GM12865 (cell line): ENCODE measurements around the gene DNAH14.
"Not testable (repeated sequence)": the region's sequence is repeated elsewhere in the genome, so short reads cannot be mapped to it uniquely, and the experiment has no call there.

ENCODE experiments used
- DNase-seq: peaks from one replicate; pipeline ENCODE4 v3.0.0; 2010; ENCODE audit warnings: low read depth
- H3K4me3 ChIP-seq: 2 replicates; pipeline ENCODE4 v1.5.1; 2011; ENCODE audit warnings: mild to moderate bottlenecking, low read depth, low read length, control low read depth
- TF ChIP-seq, protein P1 (sequence below): IDR thresholded peaks from 2 replicates; pipeline ENCODE4 v1.5.1; 2011; ENCODE audit warnings: low read length, control low read depth, low read depth, inconsistent platforms; ENCODE audit not compliant: insufficient read depth; ENCODE audit errors: missing control alignments

The DNAH14 gene

DNA sequence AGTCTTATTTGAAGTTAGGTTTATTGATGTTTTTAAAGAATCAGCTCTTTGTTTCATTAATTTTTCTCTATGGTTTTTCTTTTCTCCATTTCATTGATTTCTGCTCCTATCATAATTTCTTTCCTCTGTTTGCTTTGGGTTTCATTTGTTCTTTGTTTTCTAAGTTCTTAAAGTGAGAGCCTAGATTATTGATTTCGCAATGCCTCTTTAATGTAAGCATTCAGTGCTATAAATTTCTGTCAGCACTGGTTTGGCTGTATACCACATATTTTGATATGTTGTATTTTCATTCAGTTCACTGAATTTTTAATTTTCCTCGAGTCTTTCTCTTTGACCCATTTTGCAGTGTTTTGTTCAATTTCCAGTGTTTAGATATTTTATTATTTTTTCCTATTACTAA lies 68.7 kb downstream of the DNAH14 start:
- TF ChIP-seq, protein P1, sequence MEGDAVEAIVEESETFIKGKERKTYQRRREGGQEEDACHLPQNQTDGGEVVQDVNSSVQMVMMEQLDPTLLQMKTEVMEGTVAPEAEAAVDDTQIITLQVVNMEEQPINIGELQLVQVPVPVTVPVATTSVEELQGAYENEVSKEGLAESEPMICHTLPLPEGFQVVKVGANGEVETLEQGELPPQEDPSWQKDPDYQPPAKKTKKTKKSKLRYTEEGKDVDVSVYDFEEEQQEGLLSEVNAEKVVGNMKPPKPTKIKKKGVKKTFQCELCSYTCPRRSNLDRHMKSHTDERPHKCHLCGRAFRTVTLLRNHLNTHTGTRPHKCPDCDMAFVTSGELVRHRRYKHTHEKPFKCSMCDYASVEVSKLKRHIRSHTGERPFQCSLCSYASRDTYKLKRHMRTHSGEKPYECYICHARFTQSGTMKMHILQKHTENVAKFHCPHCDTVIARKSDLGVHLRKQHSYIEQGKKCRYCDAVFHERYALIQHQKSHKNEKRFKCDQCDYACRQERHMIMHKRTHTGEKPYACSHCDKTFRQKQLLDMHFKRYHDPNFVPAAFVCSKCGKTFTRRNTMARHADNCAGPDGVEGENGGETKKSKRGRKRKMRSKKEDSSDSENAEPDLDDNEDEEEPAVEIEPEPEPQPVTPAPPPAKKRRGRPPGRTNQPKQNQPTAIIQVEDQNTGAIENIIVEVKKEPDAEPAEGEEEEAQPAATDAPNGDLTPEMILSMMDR: no peak
- no peak overlapping the region for H3K4me3 ChIP-seq
- no peak for DNase-seq

- no peak overlapping the region for H3K4me3 ChIP-seq
- no peak for DNase-seq
- TF ChIP-seq, protein P1: peak; percentile 2
Measured at GRCh38 chr1:225004396-225004795, 74.9 kb downstream of the DNAH14 start.

- DNase-seq, H3K4me3 ChIP-seq: not testable (repeated sequence)
Measured at GRCh38 chr1:225006352-225006751, 76.9 kb downstream of the DNAH14 start.

GRCh38 chr1:225008050-225008449 lies 78.6 kb downstream of the DNAH14 start:
- H3K4me3 ChIP-seq, DNase-seq: not testable (repeated sequence)

DNA sequence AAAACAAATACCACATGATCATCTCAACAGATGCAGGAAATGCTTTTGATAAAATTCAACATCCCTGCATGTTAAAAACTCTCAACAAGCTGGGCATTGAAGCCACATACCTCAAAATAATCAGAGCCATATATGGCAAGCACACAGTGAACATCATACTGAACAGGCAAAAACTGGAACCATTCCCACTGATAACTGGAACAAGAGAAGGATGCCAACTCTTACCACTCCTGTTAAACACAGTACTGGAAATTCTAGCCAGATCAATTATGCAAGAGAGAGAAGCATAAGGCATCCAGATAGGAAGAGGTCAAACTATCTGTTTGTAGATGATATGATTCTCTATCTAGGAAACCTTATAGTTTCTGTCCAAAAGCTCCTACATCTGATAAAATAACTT lies 91.6 kb downstream of the DNAH14 start:
- no peak overlapping the region for H3K4me3 ChIP-seq
- TF ChIP-seq, protein P1: no peak
- no peak for DNase-seq

GRCh38 chr1:225026701-225027100 lies 97.2 kb downstream of the DNAH14 start:
- TF ChIP-seq, protein P1: no peak
- H3K4me3 ChIP-seq: no peak overlapping the region

DNA sequence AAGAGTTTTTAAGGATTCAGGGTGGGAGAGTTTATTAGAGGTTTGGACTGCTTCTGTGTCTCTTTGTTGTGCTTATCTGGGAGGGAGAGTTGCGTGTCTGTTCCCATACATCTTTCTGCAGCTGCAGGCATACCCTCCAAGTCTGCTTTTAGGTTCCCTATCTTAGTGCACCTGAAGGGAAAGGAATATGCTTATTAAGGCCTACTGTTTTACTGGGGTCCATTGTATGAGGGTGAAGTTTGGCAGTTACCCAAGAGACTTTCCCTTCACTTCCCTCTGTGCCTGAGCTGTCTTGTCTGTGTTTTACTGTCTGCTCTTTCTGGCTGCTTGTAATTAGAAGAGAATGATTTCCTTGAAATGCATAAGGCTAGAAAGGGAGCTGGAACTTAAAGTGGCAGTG lies 107.0 kb downstream of the DNAH14 start:
- not testable (repeated sequence) for H3K4me3 ChIP-seq, DNase-seq

More at GRCh38 chr1:225026701-225027100, 97.2 kb downstream of the DNAH14 start:
- DNase-seq: no peak

GRCh38 chr1:225042263-225042662 lies 112.8 kb downstream of the DNAH14 start:
- TF ChIP-seq, protein P1: no peak
- no peak overlapping the region for H3K4me3 ChIP-seq
- no peak for DNase-seq

DNA sequence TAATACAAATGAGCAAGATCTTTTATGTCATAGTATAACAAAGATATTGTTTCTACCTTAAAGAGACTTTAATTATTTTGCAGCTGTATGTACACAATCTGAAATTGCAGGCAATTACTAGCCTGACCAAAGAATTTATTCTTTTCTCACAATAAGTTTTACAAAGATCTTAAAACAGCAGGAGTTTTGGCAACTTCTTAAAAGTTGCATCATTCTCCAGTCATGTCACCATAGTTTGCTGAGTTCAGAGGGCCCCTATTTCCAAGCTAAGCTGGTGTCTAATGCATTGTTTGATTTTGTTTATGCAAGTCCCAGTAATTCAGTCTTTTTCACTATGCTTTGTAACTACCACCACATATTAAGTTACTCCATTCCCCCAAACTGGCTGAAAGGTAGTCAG lies 114.8 kb downstream of the DNAH14 start:
- no peak overlapping the region for H3K4me3 ChIP-seq
- TF ChIP-seq, protein P1: no peak
- no peak for DNase-seq
